ENCODE results near the gene FBXW11. TPM values are rescaled to one million over a fixed set of nuclear protein-coding genes. Genes with fewer than 3 reads are reported as not detected.

FBXW11 gene
- total RNA-seq, 2 donors from 2014 or later = 29.0 to 64.6 TPM

DNA sequence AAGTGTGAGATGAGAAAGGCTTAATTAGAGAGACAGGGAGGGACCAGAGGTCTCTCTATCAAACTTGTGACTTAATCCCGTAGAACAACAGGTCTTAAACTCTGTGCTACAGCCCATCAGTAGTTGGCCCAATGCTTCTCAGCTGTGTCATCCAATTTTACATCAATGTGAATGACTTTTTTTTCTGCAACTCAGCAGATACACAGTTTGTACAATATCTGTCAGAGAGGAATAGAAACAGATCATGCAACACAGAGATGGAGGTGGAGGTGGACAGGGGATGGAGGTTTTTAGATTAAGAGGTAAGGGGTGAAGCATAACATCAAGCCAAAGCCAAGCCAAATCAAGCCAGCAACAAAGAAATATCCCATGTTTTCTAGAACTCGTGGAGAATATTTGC, 43.0 kb downstream of the FBXW11 start:
- intact Hi-C loops (cut with DNase I) = no loop called here
- no peak for TF ChIP-seq POLR2A (IDR thresholded peaks at IDR 0.05)
- no peak for TF ChIP-seq CTCF (IDR thresholded peaks at IDR 0.05)
- H3K9me3 ChIP-seq = no peaks in the 10 kb centered on the region
- no peaks in the 10 kb centered on the region for H3K36me3 ChIP-seq (replicated peaks in 1 of 2; ENCODE audit: insufficient read depth in 1 of 2, low read depth in 2 of 2)
- no peaks in the 10 kb centered on the region for H3K27me3 ChIP-seq
- no peak overlapping the region for H3K4me3 ChIP-seq
- H3K4me1 ChIP-seq = peaks cover 69% of the 10 kb centered on the region
- DNase-seq (no peak), ATAC-seq (no peak)
- H3K27ac ChIP-seq = no peak overlapping the region
- 57 to 71% methylated on average over 2 of the region's 2 CpGs for WGBS, 2 donors

GRCh38 chr5:171961117-171961516, 45.3 kb downstream of the FBXW11 start:
- Histone ChIP-seq H3K4me1 (peaks cover 80% of the 10 kb centered on the region), H3K27me3 (no peaks in the 10 kb centered on the region), H3K4me3 (no peak overlapping the region), H3K9me3 (no peaks in the 10 kb centered on the region), H3K27ac (peak overlapping the region in 1 of 4 donors; percentile 4), H3K36me3 (replicated peaks in 1 of 2; ENCODE audit: insufficient read depth in 1 of 2, low read depth in 2 of 2) (no peaks in the 10 kb centered on the region)
- DNase-seq = no peak
- no peak for TF ChIP-seq CTCF (IDR thresholded peaks at IDR 0.05)
- TF ChIP-seq POLR2A (IDR thresholded peaks at IDR 0.05) = no peak
- WGBS, 2 donors = 79% methylated on average over 3 of the region's 3 CpGs
- ATAC-seq = no peak
- intact Hi-C loops (cut with DNase I) = no loop called here

GRCh38 chr5:171957591-171958251, 48.7 kb downstream of the FBXW11 start:
- Histone ChIP-seq H3K4me1 (peaks cover 85% of the 10 kb centered on the region), H3K27me3 (no peaks in the 10 kb centered on the region), H3K9me3 (no peaks in the 10 kb centered on the region), H3K27ac (peak overlapping the region; percentile 53 to 75 (median 72)), H3K4me3 (no peak overlapping the region), H3K36me3 (replicated peaks in 1 of 2; ENCODE audit: insufficient read depth in 1 of 2, low read depth in 2 of 2) (no peaks in the 10 kb centered on the region)
- ATAC-seq (peak; percentile 41), DNase-seq (peak; percentile 50 to 69 (median 59))
- intact Hi-C loops (cut with DNase I) = no loop called here
- WGBS, 2 donors = 36 to 45% methylated on average over 9 of the region's 9 CpGs
- peak in 1 of 3 donors; percentile 17 for TF ChIP-seq POLR2A (IDR thresholded peaks at IDR 0.05)
- no peak for TF ChIP-seq CTCF (IDR thresholded peaks at IDR 0.05)

DNA sequence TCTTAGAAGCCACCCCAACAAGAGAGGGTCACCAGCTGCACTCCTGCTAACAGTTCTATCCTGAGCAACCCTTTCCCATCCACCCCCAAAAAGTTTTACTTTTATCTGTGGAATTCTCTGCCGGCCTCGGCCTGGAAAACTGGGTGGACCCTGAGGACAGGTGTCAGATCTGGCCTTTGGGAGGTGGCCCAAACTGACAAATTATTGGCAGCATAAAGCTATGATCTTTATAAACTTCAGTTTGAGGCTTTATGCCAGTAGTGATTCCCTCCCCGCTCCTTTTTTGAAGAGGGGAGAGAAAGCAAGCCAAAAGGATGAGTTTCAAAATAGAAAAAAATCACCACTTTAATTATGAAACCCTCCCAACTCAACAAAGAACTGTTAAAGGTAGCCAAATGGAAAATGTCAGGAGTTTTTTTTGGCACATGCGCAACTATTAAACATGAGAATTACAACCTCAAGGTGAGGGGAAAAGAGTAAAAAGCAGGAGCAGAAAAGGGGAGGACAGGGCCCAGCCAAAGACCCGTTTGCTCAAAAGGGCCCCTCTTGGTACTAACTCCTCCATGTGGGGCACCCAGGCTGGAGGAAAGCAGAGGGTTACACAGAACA, 49.4 kb downstream of the FBXW11 start:
- no peaks in the 10 kb centered on the region for H3K9me3 ChIP-seq
- no peak for TF ChIP-seq POLR2A (IDR thresholded peaks at IDR 0.05)
- no peak for TF ChIP-seq CTCF (IDR thresholded peaks at IDR 0.05)
- intact Hi-C loops (cut with DNase I) = no loop called here
- no peaks in the 10 kb centered on the region for H3K36me3 ChIP-seq (replicated peaks in 1 of 2; ENCODE audit: insufficient read depth in 1 of 2, low read depth in 2 of 2)
- peaks cover 82% of the 10 kb centered on the region for H3K4me1 ChIP-seq
- DNase-seq (no peak), ATAC-seq (no peak)
- peak overlapping the region; percentile 53 to 75 (median 72) for H3K27ac ChIP-seq
- H3K27me3 ChIP-seq = no peaks in the 10 kb centered on the region
- H3K4me3 ChIP-seq = no peak overlapping the region
- WGBS, 2 donors = 13 to 21% methylated on average over 5 of the region's 5 CpGs

- Histone ChIP-seq H3K9me3 (no peaks in the 10 kb centered on the region), H3K4me1 (peaks cover 81% of the 10 kb centered on the region), H3K36me3 (replicated peaks in 1 of 2; ENCODE audit: insufficient read depth in 1 of 2, low read depth in 2 of 2) (no peaks in the 10 kb centered on the region), H3K27me3 (no peaks in the 10 kb centered on the region), H3K27ac (peak overlapping the region; percentile 53 to 75 (median 72)), H3K4me3 (no peak overlapping the region)
- ATAC-seq = no peak
- intact Hi-C loops (cut with DNase I) = no loop called here
- no peak for TF ChIP-seq POLR2A (IDR thresholded peaks at IDR 0.05)
- no peak for TF ChIP-seq CTCF (IDR thresholded peaks at IDR 0.05)
- 13 to 21% methylated on average over 1 of the region's 1 CpG for WGBS, 2 donors
- no peak for DNase-seq
Measured at GRCh38 chr5:171956314-171956713, 50.1 kb downstream of the FBXW11 start.

All from body of pancreas (tissue), 4 donors.